ENCODE measurements around the gene THEM5. TPM values are rescaled to one million over a fixed set of nuclear protein-coding genes. Genes with fewer than 3 reads are reported as not detected.

Gene THEM5
- total RNA-seq, 4 donors from 2014 or later: not detected

- Histone ChIP-seq H3K4me3 (no peak overlapping the region), H3K4me1 (no peaks in the 10 kb centered on the region), H3K27me3 (no peaks in the 10 kb centered on the region), H3K27ac (no peak overlapping the region), H3K36me3 (no peaks in the 10 kb centered on the region), H3K9me3 (no peaks in the 10 kb centered on the region)
- intact Hi-C loops (cut with DNase I; ENCODE audit: low total_unique reads): no loop called here
- TF ChIP-seq POLR2A (IDR thresholded peaks at IDR 0.05) (no peak), CTCF (IDR thresholded peaks at IDR 0.05) (no peak)
- DNase-seq: no peak
Observed at GRCh38 chr1:151809985-151810556, 43.4 kb downstream of the THEM5 start.

GRCh38 chr1:151809290-151809984, 44.1 kb downstream of the THEM5 start:
- H3K27ac ChIP-seq: no peak overlapping the region
- TF ChIP-seq POLR2A (IDR thresholded peaks at IDR 0.05) (no peak), CTCF (IDR thresholded peaks at IDR 0.05) (no peak)
- no peaks in the 10 kb centered on the region for H3K4me1 ChIP-seq
- DNase-seq: no peak
- intact Hi-C loops (cut with DNase I; ENCODE audit: low total_unique reads): no loop called here
- no peaks in the 10 kb centered on the region for H3K36me3 ChIP-seq
- no peaks in the 10 kb centered on the region for H3K9me3 ChIP-seq
- no peak overlapping the region for H3K4me3 ChIP-seq
- H3K27me3 ChIP-seq: no peaks in the 10 kb centered on the region

- H3K4me1 ChIP-seq: no peaks in the 10 kb centered on the region
- no peak overlapping the region for H3K27ac ChIP-seq
- no peaks in the 10 kb centered on the region for H3K9me3 ChIP-seq
- H3K36me3 ChIP-seq: no peaks in the 10 kb centered on the region
- intact Hi-C loops (cut with DNase I; ENCODE audit: low total_unique reads): no loop called here
- H3K27me3 ChIP-seq: no peaks in the 10 kb centered on the region
- no peak overlapping the region for H3K4me3 ChIP-seq
- no peak for TF ChIP-seq CTCF (IDR thresholded peaks at IDR 0.05)
- DNase-seq: no peak
Observed at GRCh38 chr1:151807766-151808165, 45.7 kb downstream of the THEM5 start.

- H3K4me1 ChIP-seq: no peaks in the 10 kb centered on the region
- TF ChIP-seq POLR2A (IDR thresholded peaks at IDR 0.05) (no peak), CTCF (IDR thresholded peaks at IDR 0.05) (no peak)
- no peaks in the 10 kb centered on the region for H3K27me3 ChIP-seq
- H3K9me3 ChIP-seq: no peaks in the 10 kb centered on the region
- DNase-seq: no peak
- no peaks in the 10 kb centered on the region for H3K36me3 ChIP-seq
- no peak overlapping the region for H3K27ac ChIP-seq
- H3K4me3 ChIP-seq: no peak overlapping the region
- intact Hi-C loops (cut with DNase I; ENCODE audit: low total_unique reads): no loop called here
Observed at GRCh38 chr1:151807131-151807530, 46.4 kb downstream of the THEM5 start.

- no peak overlapping the region for H3K27ac ChIP-seq
- no peaks in the 10 kb centered on the region for H3K36me3 ChIP-seq
- no peaks in the 10 kb centered on the region for H3K4me1 ChIP-seq
- H3K4me3 ChIP-seq: no peak overlapping the region
- no peaks in the 10 kb centered on the region for H3K9me3 ChIP-seq
- DNase-seq: no peak
- intact Hi-C loops (cut with DNase I; ENCODE audit: low total_unique reads): no loop called here
- no peaks in the 10 kb centered on the region for H3K27me3 ChIP-seq
- no peak for TF ChIP-seq POLR2A (IDR thresholded peaks at IDR 0.05)
- no peak for TF ChIP-seq CTCF (IDR thresholded peaks at IDR 0.05)
Observed at GRCh38 chr1:151806170-151806569, 47.3 kb downstream of the THEM5 start.

Data from uterus (tissue), 4 donors.